NT2/D1 (cell line): ENCODE data around the gene MFAP5.

Source experiments
- SUZ12 ChIP-seq: IDR thresholded peaks from 2 replicates; pipeline ENCODE4 v1.6.1; 2011; ENCODE audit not compliant: insufficient read length, insufficient read depth; ENCODE audit errors: extremely low read depth
- ZNF274 ChIP-seq: IDR thresholded peaks from 2 replicates; pipeline ENCODE4 v1.6.1; 2011; ENCODE audit warnings: mild to moderate bottlenecking, low read depth, low read length

DNA sequence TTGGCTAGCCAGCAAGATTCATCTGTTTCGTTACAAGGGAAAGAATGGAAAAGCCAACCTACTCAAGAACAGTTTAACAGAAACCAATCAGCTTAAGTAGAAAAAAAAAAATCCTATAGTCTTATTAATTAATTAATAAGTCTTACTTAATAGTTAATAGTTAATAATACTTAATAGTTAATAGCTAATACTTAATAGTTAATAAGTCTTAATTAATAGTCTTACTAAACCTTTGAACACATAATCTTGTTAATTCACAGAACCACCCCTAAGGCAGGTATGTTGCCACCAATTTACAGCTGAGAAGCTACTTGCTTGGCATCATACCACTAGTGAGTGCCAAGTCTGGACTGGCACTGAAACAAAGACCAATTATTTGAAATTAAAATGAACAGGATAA is 19.9 kb downstream of the MFAP5 start:
- TF ChIP-seq ZNF274, result no peak
- TF ChIP-seq SUZ12, result no peak
